Sciatic nerve (tissue), 2 donors: ENCODE measurements around the gene CCDC78. TPM values are rescaled to one million over a fixed set of nuclear protein-coding genes. Genes with fewer than 3 reads are reported as not detected.
A peak's percentile ranks its signal among the peaks of the same experiment; 100 is the strongest.

Source experiments
- ATAC-seq: fragments of 200-7000 bp; cut with Tn5 transposase; one replicate; pipeline ENCODE4 v1.9.1; 2020; ENCODE audit warnings: mild to moderate bottlenecking, moderate library complexity
- DNase-seq: peaks from one replicate; pipeline ENCODE4 v3.0.0-alpha.2; 2020; ENCODE audit warnings: low spot score
- intact Hi-C: fragments of 100-400 bp; cut with DNase I; formaldehyde crosslinking; loops from one replicate; pipeline ENCODE4 v1.14.2; 2022
- total RNA-seq: library from RNA; stranded (reverse); fragmentation: NEBNext Ultra II Directional; extraction: Animal tissue kit (Norgen Biotek cat#: 25700); gene quantifications from one replicate; pipeline ENCODE4 v1.2.1, GENCODE V29; 2021
- donor health status: DM: no; HTN: no; CAD: no.
- donor health status: DM: no; HTN: no; CAD: no.

CCDC78 gene
- 2.1 TPM for total RNA-seq

DNA sequence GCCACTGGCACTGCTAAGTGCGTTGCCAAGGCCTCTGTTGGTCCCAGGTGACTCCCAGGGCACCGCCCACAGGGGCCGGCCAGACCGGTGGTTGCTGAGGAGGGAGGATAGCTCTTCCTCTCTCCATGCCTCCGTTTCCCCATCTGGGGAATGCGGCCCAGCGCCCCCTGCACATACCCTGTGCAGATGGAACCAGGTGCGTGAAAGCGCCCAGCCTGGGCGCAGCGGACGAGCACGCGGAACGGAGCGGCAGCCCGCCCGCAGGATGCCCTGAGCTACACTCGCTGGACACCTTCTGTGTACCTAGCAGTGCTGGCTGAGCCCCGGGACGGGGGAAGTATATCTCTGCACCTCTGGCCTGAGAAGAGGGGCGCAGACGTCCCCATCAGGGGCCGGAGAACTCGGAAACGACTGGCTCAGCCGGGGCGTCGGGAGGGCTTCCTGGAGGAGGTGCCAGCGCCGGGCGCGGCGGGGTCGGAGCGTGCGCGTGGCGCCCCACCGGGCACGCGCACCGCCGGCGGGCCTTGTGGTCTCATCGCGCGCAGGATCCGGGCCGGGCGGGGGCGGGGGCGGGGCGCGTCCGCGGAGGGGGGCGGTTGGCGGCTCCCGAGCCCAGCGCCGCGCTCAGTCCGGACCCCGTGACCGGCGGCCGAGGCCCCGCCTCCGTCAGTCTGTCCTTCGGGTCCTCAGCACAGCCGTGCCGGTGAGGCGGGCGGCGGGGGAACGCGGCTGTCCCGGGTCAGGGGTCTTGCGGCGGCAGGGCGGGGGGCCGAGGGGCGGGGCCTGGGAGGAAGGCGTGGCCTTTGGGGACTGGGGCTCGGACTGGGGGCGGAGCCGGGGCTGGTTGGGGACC is at the start of gene CCDC78, which contains the start of gene HAGHL:
CCDC78 (minus strand) TSS at position 6 of the 853 bp plus-strand sequence. CDS start 76 bp downstream, outside the sequence.
HAGHL (plus strand) TSS at position 669 of the 853 bp plus-strand sequence. CDS start 404 bp downstream, outside the sequence.
- ATAC-seq: no peak

DNA sequence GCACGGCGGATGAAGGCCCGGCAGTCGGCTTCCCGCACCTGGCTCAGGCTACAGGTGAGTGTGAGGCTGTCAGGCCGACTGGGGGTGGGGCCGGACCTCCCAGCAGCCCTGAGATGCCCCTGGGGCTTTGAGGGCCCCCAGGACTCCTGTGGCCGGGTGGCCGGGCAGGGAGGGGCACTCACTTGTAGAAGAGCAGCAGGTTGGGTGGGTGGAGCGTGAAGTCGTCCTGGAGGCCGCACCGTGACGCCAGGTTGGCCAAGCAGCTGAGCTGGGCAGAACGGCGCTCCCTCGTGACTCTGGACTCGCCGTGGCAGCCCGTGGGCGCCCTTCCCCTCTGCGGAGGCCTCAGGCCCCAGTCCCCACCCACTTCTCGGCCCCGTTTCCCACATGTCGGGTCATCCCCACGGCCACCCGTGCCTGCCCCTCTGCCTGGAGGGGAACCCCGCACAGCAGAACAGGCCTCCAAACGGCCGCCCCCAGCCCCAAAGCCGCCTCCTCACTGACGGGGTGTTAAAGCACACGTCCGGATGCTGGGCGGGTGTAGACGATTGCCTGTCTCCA is 49.1 kb upstream of the CCDC78 start:
- ATAC-seq: no peak
- intact Hi-C loops: no loop called here
- DNase-seq: no peak

More for the DNA sequence above, at the start of gene CCDC78, which contains the start of gene HAGHL:
- intact Hi-C loops: no loop called here
- DNase-seq: peak; percentile 84

DNA sequence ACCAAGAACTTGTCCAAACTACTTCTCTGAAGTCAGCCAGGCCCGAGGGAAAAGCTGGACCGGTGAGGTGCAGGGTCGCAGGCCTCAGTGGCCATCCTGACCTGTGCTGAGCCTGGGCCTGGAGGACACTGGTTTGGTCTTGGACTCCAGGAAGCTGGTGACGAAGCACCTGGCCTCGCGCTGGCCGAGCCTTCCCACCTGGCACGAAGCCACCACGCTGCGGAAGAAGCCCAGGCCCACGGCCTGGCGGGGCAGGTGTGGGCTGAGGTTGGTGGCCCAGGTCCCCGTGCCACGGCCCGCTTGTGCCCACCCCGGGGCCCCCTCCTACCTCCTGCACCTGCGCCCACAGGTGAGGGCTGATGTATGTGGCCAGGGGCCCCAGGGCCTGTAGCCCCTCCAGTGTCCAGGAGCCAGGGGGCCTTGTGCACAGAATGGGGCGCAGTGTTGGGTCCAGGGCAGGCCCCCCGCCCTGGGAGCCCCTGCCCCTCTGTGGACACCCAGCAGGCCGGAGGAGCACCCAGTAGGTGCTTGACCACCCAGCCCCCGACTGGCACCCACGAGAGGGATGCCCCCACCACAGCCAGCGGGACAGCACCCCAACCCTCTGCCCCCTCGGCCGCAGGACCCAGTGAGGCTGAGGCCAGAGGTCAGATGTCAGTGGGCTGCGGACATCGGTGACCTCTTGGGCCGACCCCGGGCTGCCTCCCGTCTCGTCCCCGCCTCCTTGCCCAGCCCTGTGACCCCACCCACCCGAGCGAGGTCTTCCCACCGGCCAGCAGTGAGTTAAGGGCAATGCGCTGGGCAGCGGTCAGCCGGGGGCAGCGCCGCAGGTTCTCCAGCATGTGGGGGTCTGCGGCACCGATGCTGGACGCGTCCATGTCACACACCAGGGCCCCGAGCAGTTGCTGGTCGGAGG is 48.1 kb upstream of the CCDC78 start:
- DNase-seq: no peak
- no peak for ATAC-seq
- intact Hi-C loops: no loop called here

DNA sequence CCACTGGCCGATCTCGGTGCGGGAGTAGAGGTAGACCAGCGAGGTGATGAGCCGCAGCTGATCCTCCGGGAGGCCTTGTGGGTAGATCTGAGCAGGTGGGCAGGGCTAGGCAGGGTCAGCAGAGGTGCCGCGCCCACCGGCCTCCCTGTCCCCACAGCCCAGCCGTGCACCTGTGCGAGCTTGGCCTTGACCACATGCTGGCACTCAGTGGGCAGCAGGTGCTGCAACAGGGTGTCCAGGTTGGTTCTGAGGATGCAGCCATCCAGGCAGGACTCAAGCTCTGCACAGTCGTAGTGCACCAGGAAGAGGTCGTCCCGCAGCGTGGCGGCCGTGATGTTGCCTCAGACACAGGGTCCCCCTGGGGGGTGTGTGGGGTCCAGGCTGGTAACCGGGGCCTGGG is 46.7 kb upstream of the CCDC78 start:
- intact Hi-C loops: no loop called here

DNA sequence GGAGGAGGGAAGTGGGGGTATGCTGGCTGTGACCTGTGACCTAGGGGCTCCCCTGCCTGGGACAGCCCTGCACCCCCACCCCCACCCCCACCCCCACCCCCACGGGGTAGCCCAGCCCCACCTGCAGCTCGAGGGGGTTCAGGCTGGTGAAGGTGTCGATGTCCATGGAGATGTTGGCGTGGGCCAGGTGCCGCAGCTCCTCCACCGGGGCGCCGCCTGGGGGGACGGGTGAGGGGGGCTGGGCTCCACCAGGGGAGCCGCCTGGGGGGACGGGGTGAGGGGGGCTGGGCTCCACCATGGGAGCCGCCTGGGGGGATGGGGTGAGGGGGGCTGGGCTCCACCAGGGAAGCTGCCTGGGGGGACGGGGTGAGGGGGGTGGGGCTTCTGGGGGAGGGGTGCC is 44.2 kb upstream of the CCDC78 start:
- ATAC-seq (no peak), DNase-seq (no peak)
- intact Hi-C loops: no loop called here

More for the DNA sequence above, 46.7 kb upstream of the CCDC78 start:
- DNase-seq: no peak
- no peak for ATAC-seq

DNA sequence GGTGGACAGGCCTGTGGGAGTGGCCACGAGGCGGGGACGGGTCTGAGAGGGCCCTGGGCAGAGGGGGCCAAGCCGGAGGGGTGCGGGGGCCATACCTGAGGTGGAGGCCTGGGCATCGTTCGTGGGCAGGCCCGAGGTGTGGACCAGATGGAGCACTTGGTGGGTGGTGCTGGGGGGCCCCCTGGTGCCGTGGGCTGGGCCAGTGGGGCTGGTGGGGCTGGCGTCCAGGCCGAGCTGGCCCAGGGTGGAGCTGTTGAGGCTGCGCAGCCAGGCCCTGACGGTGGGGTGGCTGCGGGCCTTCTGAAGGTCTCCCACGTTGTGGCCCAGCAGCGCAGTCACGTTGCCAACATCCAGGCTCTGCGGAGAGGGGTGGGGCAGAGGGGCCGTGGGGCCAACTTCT is 43.7 kb upstream of the CCDC78 start:
- DNase-seq: no peak
- ATAC-seq: peak; percentile 15
- intact Hi-C loops: no loop called here

DNA sequence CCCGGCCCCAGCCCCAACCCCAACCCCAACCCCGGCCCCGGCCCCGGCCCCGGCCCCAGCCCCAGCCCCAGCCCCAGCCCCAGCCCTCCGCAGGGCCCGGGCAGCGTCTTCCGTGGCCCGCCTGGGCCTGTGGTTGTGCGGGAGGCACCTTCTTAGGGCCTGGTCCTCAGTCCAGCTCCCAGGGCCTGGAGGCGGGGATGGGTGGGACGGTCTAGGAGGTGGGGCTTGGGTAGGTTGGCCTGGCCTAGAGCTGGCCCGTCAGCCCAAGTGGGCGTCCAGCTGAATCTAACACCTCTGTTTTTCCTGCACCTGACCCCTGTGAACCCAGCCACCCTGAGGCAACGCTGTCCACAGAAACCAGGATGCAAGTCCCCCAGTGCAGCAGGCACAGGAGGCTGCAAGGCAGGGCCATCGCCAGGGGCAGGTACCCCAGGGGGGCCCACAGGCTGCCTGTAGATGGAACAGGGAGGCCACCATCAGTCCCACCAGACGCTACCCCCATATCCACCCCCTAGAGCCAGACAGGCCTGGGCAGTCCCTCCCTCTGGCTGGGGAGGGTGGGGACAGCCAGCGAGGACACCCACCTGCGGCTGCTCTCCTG is 43.0 kb upstream of the CCDC78 start:
- DNase-seq (no peak), ATAC-seq (no peak)
- intact Hi-C loops: no loop called here

DNA sequence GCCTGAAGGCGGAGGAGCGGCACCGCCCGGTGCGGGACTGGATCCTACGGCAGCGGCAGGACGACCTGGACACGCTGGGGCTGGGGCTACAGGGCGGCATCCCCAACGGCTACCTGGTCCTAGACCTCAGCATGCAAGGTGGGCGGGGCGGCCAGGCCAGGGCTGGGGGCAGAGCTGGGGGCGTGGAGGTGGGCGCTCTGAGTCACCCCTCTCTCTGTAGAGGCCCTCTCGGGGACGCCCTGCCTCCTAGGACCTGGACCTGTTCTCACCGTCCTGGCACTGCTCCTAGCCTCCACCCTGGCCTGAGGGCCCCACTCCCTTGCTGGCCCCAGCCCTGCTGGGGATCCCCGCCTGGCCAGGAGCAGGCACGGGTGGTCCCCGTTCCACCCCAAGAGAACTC is 42.2 kb upstream of the CCDC78 start:
- ATAC-seq (no peak), DNase-seq (no peak)
- intact Hi-C loops: no loop called here

DNA sequence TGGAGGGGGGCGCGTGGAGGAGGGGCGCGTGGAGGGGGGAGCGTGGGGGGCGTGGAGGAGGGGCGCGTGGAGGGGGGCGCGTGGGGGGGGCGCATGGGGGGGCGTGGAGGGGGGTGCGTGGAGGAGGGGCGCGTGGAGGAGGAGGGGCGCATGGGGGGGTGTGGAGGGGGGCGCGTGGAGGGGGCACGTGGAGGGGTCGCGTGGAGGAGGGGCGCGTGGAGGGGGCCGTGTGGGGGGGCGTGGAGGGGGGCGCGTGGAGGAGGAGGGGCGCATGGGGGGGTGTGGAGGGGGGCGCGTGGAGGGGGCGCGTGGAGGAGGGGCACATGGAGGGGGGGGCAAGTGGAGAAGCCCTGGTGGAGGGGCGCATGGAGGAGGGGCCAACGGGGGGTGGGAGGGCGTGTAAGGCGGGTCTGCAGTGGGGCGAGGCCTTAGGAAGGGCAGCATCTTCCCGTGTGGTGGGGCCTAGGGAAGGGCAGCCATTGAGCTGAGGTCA is 41.5 kb upstream of the CCDC78 start:
- intact Hi-C loops: no loop called here
- DNase-seq: no peak
- no peak for ATAC-seq

DNA sequence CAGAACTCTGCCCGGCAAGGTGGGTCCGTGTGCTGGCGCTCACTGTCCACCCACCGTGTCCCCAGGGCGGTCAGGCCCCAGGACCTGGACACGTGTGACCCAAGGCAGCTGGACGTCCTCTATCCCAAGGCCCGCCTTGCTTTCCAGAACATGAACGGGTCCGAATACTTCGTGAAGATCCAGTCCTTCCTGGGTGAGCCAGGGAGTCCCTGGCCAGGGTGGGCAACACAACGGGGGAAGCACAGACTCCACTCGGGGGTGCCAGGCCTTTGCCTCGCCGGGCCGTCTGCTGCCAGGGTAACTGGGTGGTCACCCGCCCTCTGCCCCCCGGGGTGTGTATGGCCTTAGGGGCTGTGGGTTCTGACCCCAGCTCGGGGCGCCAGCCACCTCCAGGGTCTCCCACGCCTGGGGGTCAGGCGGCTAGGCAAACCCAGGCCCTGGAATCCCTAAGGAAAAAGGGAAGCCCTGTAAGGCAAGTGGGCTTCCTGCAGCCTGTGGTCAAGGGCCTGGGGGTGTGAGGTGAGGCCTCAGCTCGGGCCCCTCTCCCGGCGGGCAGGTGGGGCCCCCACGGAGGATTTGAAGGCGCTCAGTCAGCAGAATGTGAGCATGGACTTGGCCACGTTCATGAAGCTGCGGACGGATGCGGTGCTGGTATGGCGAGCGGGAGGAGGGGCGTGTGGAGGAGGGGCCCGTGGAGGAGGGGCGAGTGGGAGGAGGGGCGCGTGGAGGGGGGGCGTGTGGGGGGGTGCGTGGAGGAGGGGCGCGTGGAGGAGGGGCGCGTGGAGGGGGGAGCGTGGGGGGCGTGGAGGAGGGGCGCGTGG is 40.8 kb upstream of the CCDC78 start:
- intact Hi-C loops: no loop called here
- DNase-seq: no peak
- ATAC-seq: no peak

DNA sequence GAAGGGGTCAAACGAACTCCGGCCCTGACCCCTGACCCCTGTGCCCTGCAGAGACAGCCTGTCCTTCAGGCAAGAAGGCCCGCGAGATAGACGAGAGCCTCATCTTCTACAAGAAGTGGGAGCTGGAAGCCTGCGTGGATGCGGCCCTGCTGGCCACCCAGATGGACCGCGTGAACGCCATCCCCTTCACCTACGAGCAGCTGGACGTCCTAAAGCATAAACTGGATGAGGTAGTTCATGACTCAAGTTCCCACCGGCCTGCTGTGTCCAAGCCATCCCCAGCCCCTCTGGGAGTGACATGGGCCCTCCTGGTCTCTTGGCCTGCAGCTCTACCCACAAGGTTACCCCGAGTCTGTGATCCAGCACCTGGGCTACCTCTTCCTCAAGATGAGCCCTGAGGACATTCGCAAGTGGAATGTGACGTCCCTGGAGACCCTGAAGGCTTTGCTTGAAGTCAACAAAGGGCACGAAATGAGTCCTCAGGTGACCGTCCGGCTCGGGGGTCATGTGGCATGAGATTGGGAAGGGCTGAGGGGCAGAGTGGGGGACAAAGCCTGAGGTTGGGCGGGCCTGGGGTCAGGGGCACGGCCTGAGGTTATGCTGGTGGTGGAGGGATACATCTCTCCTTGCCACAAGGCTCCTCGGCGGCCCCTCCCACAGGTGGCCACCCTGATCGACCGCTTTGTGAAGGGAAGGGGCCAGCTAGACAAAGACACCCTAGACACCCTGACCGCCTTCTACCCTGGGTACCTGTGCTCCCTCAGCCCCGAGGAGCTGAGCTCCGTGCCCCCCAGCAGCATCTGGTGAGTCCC is 40.0 kb upstream of the CCDC78 start:
- intact Hi-C loops: no loop called here
- ATAC-seq: no peak
- no peak for DNase-seq

DNA sequence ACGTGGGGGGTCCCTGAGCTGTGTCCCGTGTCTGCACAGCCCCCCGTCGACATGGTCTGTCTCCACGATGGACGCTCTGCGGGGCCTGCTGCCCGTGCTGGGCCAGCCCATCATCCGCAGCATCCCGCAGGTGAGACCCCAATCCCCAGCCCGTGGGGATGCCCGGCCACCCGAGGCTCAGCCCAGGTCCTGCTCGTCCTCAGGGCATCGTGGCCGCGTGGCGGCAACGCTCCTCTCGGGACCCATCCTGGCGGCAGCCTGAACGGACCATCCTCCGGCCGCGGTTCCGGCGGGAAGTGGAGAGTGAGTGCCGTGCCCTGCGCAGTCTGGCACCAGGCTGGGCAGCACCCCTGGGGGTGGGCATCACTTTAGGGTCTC is 39.2 kb upstream of the CCDC78 start:
- no peak for DNase-seq
- ATAC-seq: no peak
- intact Hi-C loops: no loop called here

DNA sequence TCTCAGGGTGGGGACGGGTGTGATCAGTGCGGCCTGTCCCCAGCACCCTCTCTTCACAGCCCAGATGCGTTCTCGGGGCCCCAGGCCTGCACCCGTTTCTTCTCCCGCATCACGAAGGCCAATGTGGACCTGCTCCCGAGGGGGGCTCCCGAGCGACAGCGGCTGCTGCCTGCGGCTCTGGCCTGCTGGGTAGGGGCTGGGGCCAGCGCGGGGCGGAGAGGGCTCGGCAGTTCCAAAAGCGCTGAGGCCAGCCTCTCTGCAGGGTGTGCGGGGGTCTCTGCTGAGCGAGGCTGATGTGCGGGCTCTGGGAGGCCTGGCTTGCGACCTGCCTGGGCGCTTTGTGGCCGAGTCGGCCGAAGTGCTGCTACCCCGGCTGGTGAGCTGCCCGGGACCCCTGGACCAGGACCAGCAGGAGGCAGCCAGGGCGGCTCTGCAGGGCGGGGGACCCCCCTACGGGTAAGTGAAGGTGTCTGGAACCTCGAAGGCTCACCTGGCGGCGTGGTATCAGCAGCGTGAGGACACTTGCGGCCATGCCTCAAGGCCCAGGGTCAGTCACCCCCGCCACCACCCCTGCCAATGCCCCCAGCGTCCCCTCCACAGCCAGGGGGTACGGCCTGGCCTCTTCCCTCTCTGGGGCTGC is 38.7 kb upstream of the CCDC78 start:
- ATAC-seq: no peak
- intact Hi-C loops: no loop called here
- no peak for DNase-seq

DNA sequence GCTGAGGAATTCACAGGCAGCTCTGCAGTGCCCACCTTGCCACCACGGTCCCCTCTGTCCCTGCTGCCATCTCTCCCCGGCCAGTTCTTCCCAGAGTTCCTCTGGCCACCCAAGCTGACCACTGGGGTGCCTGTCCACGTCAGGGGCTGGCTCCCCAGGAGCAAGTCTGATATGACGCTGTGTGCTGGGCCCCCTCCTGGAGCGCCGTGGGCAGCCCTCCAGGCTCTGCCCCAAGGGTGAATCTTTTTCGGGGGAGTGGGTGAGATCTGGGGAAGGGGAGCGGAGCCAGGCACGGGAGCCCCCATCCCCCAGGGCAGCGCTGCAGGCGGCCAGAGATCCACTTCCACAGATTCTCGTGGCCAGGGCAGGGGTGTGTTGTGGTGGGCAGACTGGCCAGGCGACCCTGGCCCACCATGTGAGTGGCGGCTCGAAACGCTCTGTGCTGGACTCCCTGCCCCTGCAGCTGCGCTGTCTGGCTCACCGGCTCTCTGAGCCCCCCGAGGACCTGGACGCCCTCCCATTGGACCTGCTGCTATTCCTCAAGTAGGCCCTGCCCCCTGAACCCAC is 38.0 kb upstream of the CCDC78 start:
- no peak for DNase-seq
- intact Hi-C loops: no loop called here
- no peak for ATAC-seq

DNA sequence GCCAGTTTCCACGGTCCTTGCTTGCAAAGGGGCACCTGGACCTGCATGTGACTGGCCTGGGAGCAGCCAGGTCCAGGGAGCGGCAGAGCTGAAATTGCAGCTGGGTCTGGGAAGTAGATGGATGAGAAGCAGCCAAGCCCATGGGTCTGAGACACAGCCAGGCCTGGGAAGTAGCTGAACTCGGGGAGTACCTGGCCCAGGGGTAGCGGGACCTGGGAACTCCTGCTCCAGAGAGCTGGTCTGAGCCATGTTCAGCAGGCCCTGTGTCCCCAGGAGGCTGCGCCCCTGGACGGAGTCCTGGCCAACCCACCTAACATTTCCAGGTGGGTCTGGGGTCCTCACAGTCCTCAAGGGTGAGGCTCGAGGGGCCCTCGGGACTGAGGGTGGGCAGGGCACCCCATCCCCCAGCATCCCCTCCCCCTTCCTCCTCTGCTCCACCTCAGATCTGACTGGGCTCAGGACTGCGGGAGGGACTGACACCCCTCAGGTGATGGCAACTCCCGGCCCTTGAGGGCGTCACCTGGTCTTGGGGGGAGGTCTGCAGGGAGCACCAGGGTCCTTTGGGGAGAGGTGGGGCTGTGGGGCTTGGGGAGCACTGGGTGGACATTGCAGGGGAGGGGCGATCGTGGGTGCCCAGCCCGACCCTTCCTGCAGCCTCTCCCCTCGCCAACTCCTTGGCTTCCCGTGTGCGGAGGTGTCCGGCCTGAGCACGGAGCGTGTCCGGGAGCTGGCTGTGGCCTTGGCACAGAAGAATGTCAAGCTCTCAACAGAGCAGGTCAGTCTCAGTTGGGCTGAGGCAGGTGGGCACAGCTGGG is 37.3 kb upstream of the CCDC78 start:
- intact Hi-C loops: no loop called here
- ATAC-seq (no peak), DNase-seq (no peak)
